Measurements from ENCODE around the gene ABCE1. TPM values are rescaled to one million over a fixed set of nuclear protein-coding genes. Genes with fewer than 3 reads are reported as not detected.

Gene ABCE1
- total RNA-seq, 1 experiment from 2014 or later: 73.7 TPM

Other genes starting within 250 kb of the ABCE1 start
- gene ANAPC10, start 115 bp upstream of the ABCE1 start, total RNA-seq (2021; ENCODE audit: unreplicated experiment): 10.5 TPM
- gene OTUD4, start 82.3 kb downstream of the ABCE1 start, total RNA-seq (2021; ENCODE audit: unreplicated experiment): 31.5 TPM

All from Panc1 (cell line).